ENCODE results near the gene AGTRAP.

DNA sequence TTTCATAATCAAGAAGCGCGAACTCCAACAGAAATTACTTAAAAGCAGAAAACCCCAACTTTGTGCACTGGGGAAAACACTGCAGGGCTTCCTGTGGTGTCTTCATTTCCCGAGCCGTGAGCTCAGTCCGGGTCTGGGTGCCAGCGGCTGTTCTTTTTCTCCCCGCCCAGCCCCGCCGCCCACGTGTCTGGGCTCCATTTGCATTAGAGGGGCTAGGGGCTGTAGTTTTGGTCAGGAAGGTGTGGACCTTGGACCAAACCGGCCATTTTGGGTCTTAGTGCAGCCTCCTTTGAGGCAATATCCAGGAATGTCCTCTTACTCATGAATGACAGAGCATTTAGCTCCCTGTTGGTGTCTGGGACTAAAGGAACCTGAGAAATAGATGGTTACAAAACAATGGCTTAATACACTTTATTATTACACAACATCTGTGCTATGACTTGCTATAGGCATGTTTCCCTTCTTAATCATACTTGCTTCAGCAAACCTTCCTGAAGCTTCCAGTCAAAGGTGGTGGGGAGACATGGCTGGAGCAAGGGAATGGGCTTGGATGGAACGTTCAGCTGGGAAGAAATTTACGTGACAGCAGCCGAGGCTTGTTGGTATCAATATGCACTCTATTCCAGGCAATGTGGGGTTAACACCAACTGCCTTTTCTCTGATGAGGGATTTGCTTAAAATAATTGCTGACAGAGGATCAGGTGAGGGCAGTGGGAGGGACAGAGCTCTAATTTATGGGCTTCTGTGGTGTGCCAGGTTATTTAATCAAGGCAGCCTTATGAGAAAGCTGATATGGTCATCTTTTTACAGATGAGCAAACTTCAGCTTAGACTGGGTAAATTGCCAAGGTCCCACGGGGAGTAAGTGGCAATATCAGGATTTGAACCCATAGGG, 1.1 kb downstream of the AGTRAP start:
- TF ChIP-seq, protein P1, sequence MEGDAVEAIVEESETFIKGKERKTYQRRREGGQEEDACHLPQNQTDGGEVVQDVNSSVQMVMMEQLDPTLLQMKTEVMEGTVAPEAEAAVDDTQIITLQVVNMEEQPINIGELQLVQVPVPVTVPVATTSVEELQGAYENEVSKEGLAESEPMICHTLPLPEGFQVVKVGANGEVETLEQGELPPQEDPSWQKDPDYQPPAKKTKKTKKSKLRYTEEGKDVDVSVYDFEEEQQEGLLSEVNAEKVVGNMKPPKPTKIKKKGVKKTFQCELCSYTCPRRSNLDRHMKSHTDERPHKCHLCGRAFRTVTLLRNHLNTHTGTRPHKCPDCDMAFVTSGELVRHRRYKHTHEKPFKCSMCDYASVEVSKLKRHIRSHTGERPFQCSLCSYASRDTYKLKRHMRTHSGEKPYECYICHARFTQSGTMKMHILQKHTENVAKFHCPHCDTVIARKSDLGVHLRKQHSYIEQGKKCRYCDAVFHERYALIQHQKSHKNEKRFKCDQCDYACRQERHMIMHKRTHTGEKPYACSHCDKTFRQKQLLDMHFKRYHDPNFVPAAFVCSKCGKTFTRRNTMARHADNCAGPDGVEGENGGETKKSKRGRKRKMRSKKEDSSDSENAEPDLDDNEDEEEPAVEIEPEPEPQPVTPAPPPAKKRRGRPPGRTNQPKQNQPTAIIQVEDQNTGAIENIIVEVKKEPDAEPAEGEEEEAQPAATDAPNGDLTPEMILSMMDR (conservative IDR thresholded peaks at IDR 0.05; ENCODE audit: low read depth, low read length) = no peak
- no peak for TF ChIP-seq RAD21 (IDR thresholded peaks at IDR 0.05; ENCODE audit: low read length)
- no peak; the same call in 1 of the 2 replicates for TF ChIP-seq POLR2A (IDR thresholded peaks at IDR 0.05; ENCODE audit: low read depth, low read length)
- TF ChIP-seq BHLHE40 (IDR thresholded peaks at IDR 0.05; ENCODE audit: low read depth, low read length) = no peak
- TF ChIP-seq SMC3 (IDR thresholded peaks at IDR 0.05; ENCODE audit: low read depth, low read length) = no peak
- TF ChIP-seq RFX5 (IDR thresholded peaks at IDR 0.05; ENCODE audit: low read depth, low read length) = no peak

Measured in IMR-90 (cell line).